ENCODE measurements around the gene DHX35. TPM values are rescaled to one million over a fixed set of nuclear protein-coding genes. Genes with fewer than 3 reads are reported as not detected.

The DHX35 gene
- total RNA-seq, 4 donors from 2014 or later = 16.1 to 17.9 (median 16.4) TPM

- intact Hi-C loops (cut with DNase I) = no loop called here
- no peaks in the 10 kb centered on the region for H3K27me3 ChIP-seq
- no peak for TF ChIP-seq CTCF (IDR thresholded peaks at IDR 0.05)
- TF ChIP-seq POLR2A (IDR thresholded peaks at IDR 0.05) = no peak
- no peaks in the 10 kb centered on the region for H3K9me3 ChIP-seq
- H3K4me3 ChIP-seq (replicated peaks in 1 of 3) = no peak overlapping the region
- no peak for DNase-seq
- WGBS, 2 donors = 88% methylated on average over 15 of the region's 15 CpGs
- peaks cover 8 to 27% of the 10 kb centered on the region in 2 donors for H3K36me3 ChIP-seq
- no peaks in the 10 kb centered on the region for H3K4me1 ChIP-seq
- peak overlapping the region in 1 of 3 donors; percentile 1 for H3K27ac ChIP-seq
Measured at GRCh38 chr20:39042279-39043150, 80.4 kb downstream of the DHX35 start.

- Histone ChIP-seq H3K36me3 (peaks cover 0 to 17% of the 10 kb centered on the region in 2 donors), H3K27me3 (no peaks in the 10 kb centered on the region), H3K4me3 (replicated peaks in 1 of 3) (no peak overlapping the region), H3K4me1 (peaks cover 0 to under 1% of the 10 kb centered on the region in 2 donors), H3K9me3 (no peaks in the 10 kb centered on the region), H3K27ac (no peak overlapping the region)
- WGBS, 2 donors = 91 to 97% methylated on average over 6 of the region's 6 CpGs
- DNase-seq = no peak
- TF ChIP-seq POLR2A (IDR thresholded peaks at IDR 0.05) = no peak
- no peak for TF ChIP-seq CTCF (IDR thresholded peaks at IDR 0.05)
- intact Hi-C loops (cut with DNase I) = no loop called here
Measured at GRCh38 chr20:39044501-39044900, 82.4 kb downstream of the DHX35 start.

GRCh38 chr20:39045676-39046075 is 83.5 kb downstream of the DHX35 start:
- no peak overlapping the region for H3K4me3 ChIP-seq (replicated peaks in 1 of 3)
- WGBS, 2 donors = 83 to 87% methylated on average over 8 of the region's 8 CpGs

GRCh38 chr20:39047417-39047985 is 85.4 kb downstream of the DHX35 start:
- Histone ChIP-seq H3K4me1 (peaks cover 3 to 4% of the 10 kb centered on the region in 2 donors), H3K9me3 (no peaks in the 10 kb centered on the region), H3K36me3 (no peaks in the 10 kb centered on the region), H3K27ac (no peak overlapping the region), H3K4me3 (replicated peaks in 1 of 3) (no peak overlapping the region), H3K27me3 (no peaks in the 10 kb centered on the region)
- no peak for DNase-seq
- 56 to 69% methylated on average over 6 to 10 of the region's 10 CpGs for WGBS, 2 donors
- no peak for TF ChIP-seq CTCF (IDR thresholded peaks at IDR 0.05)
- no peak for TF ChIP-seq POLR2A (IDR thresholded peaks at IDR 0.05)
- intact Hi-C loops (cut with DNase I) = loop anchor here (5.0 kb wide), 2 partner anchors 35 to 120 kb away; partner anchors contain the start of gene FAM83D

More at GRCh38 chr20:39045676-39046075, 83.5 kb downstream of the DHX35 start:
- no peak overlapping the region for H3K27ac ChIP-seq
- intact Hi-C loops (cut with DNase I) = loop anchor here (5.0 kb wide), 2 partner anchors 37 to 118 kb away; partner anchors contain the start of gene FAM83D
- H3K36me3 ChIP-seq = peaks cover 0 to 8% of the 10 kb centered on the region in 2 donors
- TF ChIP-seq POLR2A (IDR thresholded peaks at IDR 0.05) (no peak), CTCF (IDR thresholded peaks at IDR 0.05) (no peak)
- DNase-seq = no peak
- peaks cover 3 to 4% of the 10 kb centered on the region in 2 donors for H3K4me1 ChIP-seq
- H3K27me3 ChIP-seq = no peaks in the 10 kb centered on the region
- no peaks in the 10 kb centered on the region for H3K9me3 ChIP-seq
